Loucy (cell line): ENCODE data around the gene TMEM237.

Experiments
- CTCF ChIP-seq: fragments of 200-600 bp; sonication (generic); conservative IDR thresholded peaks from 2 replicates; pipeline ENCODE4 v1.5.1; 2014; ENCODE audit warnings: mild to moderate bottlenecking, antibody characterized with exemption, low read length
- EZH2phosphoT487 ChIP-seq: fragments of 200-600 bp; IDR thresholded peaks from 2 replicates; pipeline ENCODE4 v1.6.1; 2018; ENCODE audit warnings: antibody characterized with exemption, mild to moderate bottlenecking, moderate library complexity, borderline replicate concordance

- TF ChIP-seq CTCF (no peak), EZH2phosphoT487 (no peak)
Measured at GRCh38 chr2:201675454-201675853, 32.2 kb upstream of the TMEM237 start.
